Measurements from ENCODE around the gene METTL13. TPM values are rescaled to one million over a fixed set of nuclear protein-coding genes. Genes with fewer than 3 reads are reported as not detected.

The METTL13 gene
- total RNA-seq, 1 donor from 2014 or later, result 6.9 TPM

GRCh38 chr1:171740987-171741871, 40.2 kb upstream of the METTL13 start:
- intact Hi-C loops (cut with DNase I), result loop anchor here (5.0 kb wide), 1 partner anchor 401 kb away; no protein-coding TSS in a partner anchor
- Histone ChIP-seq H3K4me3 (peak overlapping the region; percentile 90 to 96), H3K36me3 (peaks cover 0 to 19% of the 10 kb centered on the region in 2 donors), H3K4me1 (peaks cover 9 to 46% of the 10 kb centered on the region in 2 donors), H3K9me3 (no peaks in the 10 kb centered on the region), H3K27me3 (no peaks in the 10 kb centered on the region), H3K27ac (peak overlapping the region; percentile 95 to 97)
- peak in 1 of 3 experiments; percentile 43 for TF ChIP-seq CTCF (IDR thresholded peaks at IDR 0.05)
- DNase-seq (ENCODE audit: low spot score in 2 of 2), result peak in 1 of 2 donors; percentile 68

- H3K36me3 ChIP-seq, result peaks cover 0 to 11% of the 10 kb centered on the region in 2 donors
- peak; percentile 51 to 94 for DNase-seq (ENCODE audit: low spot score in 2 of 2)
- peak within 1 kb of the TSS; percentile 95 to 97 for H3K27ac ChIP-seq
- no peaks in the 10 kb centered on the region for H3K9me3 ChIP-seq
- H3K27me3 ChIP-seq, result no peaks in the 10 kb centered on the region
- H3K4me1 ChIP-seq, result peaks cover 9 to 41% of the 10 kb centered on the region in 2 donors
- no peak for TF ChIP-seq CTCF (IDR thresholded peaks at IDR 0.05)
- peak within 1 kb of the TSS; percentile 90 to 96 for H3K4me3 ChIP-seq
- intact Hi-C loops (cut with DNase I), result loop anchor here (1.0 to 5.0 kb wide), 3 partner anchors 39 to 791 kb away; partner anchors contain the start of genes METTL13 and SUCO
These were observed 39.4 kb upstream of the METTL13 start, which contains the start of gene VAMP4 for GRCh38 chr1:171741872-171742576. TSS of gene VAMP4 (minus strand) at chr1:171742065. CDS start at chr1:171738414, 3,651 bp downstream.

GRCh38 chr1:171742577-171742922, 38.9 kb upstream of the METTL13 start:
- TF ChIP-seq CTCF (IDR thresholded peaks at IDR 0.05), result no peak
- Histone ChIP-seq H3K4me3 (peak overlapping the region; percentile 90 to 96), H3K9me3 (no peaks in the 10 kb centered on the region), H3K36me3 (peaks cover 0 to 8% of the 10 kb centered on the region in 2 donors), H3K27me3 (no peaks in the 10 kb centered on the region), H3K27ac (peak overlapping the region; percentile 95 to 97), H3K4me1 (peaks cover 9 to 37% of the 10 kb centered on the region in 2 donors)
- peak in 1 of 2 donors; percentile 79 for DNase-seq (ENCODE audit: low spot score in 2 of 2)
- intact Hi-C loops (cut with DNase I), result loop anchor here (1.0 to 5.0 kb wide), 3 partner anchors 39 to 790 kb away; partner anchors contain the start of genes METTL13 and SUCO

GRCh38 chr1:171743081-171743870, 38.2 kb upstream of the METTL13 start:
- intact Hi-C loops (cut with DNase I), result loop anchor here (2.0 to 5.0 kb wide), 2 partner anchors 399 to 790 kb away; partner anchors contain the start of gene SUCO
- no peak for TF ChIP-seq CTCF (IDR thresholded peaks at IDR 0.05)
- Histone ChIP-seq H3K36me3 (peaks cover 0 to 2% of the 10 kb centered on the region in 2 donors), H3K9me3 (no peaks in the 10 kb centered on the region), H3K27ac (peak overlapping the region; percentile 95 to 97), H3K4me3 (peak overlapping the region; percentile 90 to 96), H3K27me3 (no peaks in the 10 kb centered on the region), H3K4me1 (peaks cover 9 to 30% of the 10 kb centered on the region in 2 donors)
- DNase-seq (ENCODE audit: low spot score in 2 of 2), result peak in 1 of 2 donors; percentile 75

GRCh38 chr1:171744986-171745385, 36.5 kb upstream of the METTL13 start:
- Histone ChIP-seq H3K27me3 (no peaks in the 10 kb centered on the region), H3K36me3 (no peaks in the 10 kb centered on the region), H3K27ac (peak overlapping the region; percentile 95 to 97), H3K4me3 (no peak overlapping the region), H3K4me1 (peaks cover 9 to 19% of the 10 kb centered on the region in 2 donors), H3K9me3 (no peaks in the 10 kb centered on the region)
- no peak for DNase-seq (ENCODE audit: low spot score in 2 of 2)
- no peak for TF ChIP-seq CTCF (IDR thresholded peaks at IDR 0.05)
- intact Hi-C loops (cut with DNase I), result loop anchor here (5.0 kb wide), 1 partner anchor 397 kb away; no protein-coding TSS in a partner anchor

Measured in ascending aorta (tissue), 2 donors.